Body of pancreas (tissue), 4 donors: ENCODE measurements around the gene GSG1L.

Experiments
- POLR2A ChIP-seq, 3 donors: fragments of 450-650 bp; IDR thresholded peaks; one replicate each; pipeline ENCODE4 v1.6.1; 2016; ENCODE audit warnings: antibody characterized with exemption in 3 of 3, mild to moderate bottlenecking in 2 of 3
- TF ChIP-seq, protein P1 (sequence below), 7 experiments: fragments of 450-650 bp in 4 of 7; fragments of 200-600 bp in 3 of 7; sonication (generic) in 3 of 7; IDR thresholded peaks; one replicate each; pipeline ENCODE4 v1.5.1; 2016 to 2019; ENCODE audit warnings: antibody characterized with exemption in 7 of 7

DNA sequence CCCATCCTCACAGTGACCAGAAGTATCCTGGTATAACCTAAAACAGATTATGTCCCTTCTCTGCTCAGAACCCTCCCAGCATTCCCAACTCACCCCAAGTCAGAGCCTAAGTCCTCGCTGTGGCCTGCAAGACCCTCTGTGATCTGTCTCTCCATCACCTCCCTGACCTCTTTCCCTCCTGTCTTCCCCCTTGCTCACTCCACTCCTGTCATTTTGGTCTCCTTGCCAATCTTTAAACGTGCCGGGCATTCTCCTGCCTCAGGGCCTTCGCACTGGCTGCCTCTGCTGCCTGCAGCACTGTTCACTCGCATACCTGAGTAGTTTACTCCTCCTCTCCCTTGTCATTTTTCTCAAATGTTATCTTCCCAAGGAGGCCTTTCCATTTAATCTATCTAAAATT is 97.7 kb downstream of the GSG1L start:
- TF ChIP-seq, protein P1, sequence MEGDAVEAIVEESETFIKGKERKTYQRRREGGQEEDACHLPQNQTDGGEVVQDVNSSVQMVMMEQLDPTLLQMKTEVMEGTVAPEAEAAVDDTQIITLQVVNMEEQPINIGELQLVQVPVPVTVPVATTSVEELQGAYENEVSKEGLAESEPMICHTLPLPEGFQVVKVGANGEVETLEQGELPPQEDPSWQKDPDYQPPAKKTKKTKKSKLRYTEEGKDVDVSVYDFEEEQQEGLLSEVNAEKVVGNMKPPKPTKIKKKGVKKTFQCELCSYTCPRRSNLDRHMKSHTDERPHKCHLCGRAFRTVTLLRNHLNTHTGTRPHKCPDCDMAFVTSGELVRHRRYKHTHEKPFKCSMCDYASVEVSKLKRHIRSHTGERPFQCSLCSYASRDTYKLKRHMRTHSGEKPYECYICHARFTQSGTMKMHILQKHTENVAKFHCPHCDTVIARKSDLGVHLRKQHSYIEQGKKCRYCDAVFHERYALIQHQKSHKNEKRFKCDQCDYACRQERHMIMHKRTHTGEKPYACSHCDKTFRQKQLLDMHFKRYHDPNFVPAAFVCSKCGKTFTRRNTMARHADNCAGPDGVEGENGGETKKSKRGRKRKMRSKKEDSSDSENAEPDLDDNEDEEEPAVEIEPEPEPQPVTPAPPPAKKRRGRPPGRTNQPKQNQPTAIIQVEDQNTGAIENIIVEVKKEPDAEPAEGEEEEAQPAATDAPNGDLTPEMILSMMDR (IDR thresholded peaks at IDR 0.05): no peak
- TF ChIP-seq POLR2A (IDR thresholded peaks at IDR 0.05): no peak
